ENCODE measurements around the gene TUBA3E. TPM values are rescaled to one million over a fixed set of nuclear protein-coding genes. Genes with fewer than 3 reads are reported as not detected.
A peak's percentile ranks its signal among the peaks of the same experiment; 100 is the strongest.
"Not testable (repeated sequence)": the region's sequence is repeated elsewhere in the genome, so short reads cannot be mapped to it uniquely, and the experiment has no call there.

TUBA3E gene
- not detected for total RNA-seq

GRCh38 chr2:130198343-130198742, at the start of gene TUBA3E:
Gene TUBA3E, minus strand, starts transcription at chr2:130198439. Its CDS starts 79 bp downstream, at chr2:130198360.
- Mint-ChIP-seq H3K4me3 (no peak within 1 kb of the TSS), H3K36me3 (no peaks in the 10 kb centered on the region), H3K27me3 (no peaks in the 10 kb centered on the region), H3K9me3 (no peaks in the 10 kb centered on the region), H3K4me1 (no peaks in the 10 kb centered on the region), H3K27ac (no peak within 1 kb of the TSS)
- ATAC-seq (ENCODE audit: low read depth) (no peak), DNase-seq (no peak)
- POLR2A ChIA-PET, result no interaction called here

DNA sequence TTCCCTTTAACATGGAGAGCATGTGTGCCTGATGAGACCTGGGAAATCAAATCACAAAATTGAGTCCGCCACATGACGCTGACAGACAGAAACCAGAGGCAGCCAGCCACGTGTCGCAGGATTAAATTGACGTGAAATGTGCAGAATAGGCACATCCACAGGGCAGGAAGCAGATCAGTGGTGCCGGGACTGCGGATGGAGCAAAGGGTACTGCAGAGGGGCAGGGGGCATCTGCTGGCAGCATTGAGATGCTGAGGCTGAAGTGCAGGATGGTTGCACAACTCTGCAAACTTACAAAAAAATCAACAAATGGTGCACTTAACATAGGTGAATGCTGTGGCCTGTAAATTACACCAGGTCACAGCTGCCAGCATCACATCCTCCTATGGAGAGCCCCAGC, 48.2 kb upstream of the TUBA3E start:
- Mint-ChIP-seq H3K27me3 (peaks cover 34% of the 10 kb centered on the region), H3K9me3 (no peaks in the 10 kb centered on the region), H3K27ac (no peak overlapping the region), H3K36me3 (no peaks in the 10 kb centered on the region), H3K4me1 (no peaks in the 10 kb centered on the region), H3K4me3 (no peak overlapping the region)
- no peak for DNase-seq
- no peak for ATAC-seq (ENCODE audit: low read depth)
- POLR2A ChIA-PET, result no interaction called here

DNA sequence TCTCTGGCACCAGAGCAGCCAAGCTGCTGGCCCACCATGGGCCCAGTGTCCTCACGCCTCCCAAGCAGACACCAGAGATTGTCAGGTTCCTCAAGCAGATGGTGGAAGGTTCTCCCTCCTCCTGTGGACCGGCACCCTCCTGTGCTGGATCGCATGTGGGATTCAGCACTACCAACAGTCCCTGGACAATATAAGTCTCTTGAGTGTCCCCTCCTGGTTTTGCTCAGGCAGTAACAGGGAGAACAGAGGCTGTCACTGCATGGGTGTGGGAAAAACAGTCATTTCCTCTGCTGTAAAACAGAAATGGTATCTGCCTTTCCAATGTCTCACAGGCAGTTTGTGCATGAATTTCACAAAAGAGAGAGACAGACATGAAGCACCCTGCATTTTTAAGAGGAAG, 47.7 kb upstream of the TUBA3E start:
- Mint-ChIP-seq H3K27ac (no peak overlapping the region), H3K4me3 (no peak overlapping the region), H3K9me3 (no peaks in the 10 kb centered on the region), H3K4me1 (no peaks in the 10 kb centered on the region), H3K36me3 (no peaks in the 10 kb centered on the region), H3K27me3 (peaks cover 34% of the 10 kb centered on the region)
- DNase-seq (no peak), ATAC-seq (ENCODE audit: low read depth) (no peak)
- POLR2A ChIA-PET, result no interaction called here

DNA sequence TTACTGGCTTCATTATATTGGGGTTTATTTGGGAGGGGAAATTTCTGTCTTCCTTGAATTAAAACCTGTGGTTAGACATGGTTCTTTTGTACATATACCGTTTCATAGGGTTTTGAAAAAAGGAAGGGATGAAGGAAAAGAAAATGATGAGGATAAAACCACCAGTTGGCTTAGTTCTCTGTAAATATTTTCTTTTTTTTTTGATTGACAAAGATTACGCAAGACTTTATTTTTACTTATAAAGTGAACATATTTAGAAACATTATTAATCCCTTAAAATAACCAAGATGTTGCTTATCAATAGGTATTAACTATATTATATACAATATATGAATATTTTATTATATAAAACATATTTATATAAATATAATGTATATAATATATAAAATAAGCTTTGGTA, 45.1 kb upstream of the TUBA3E start:
- ATAC-seq (ENCODE audit: low read depth) (no peak), DNase-seq (no peak)
- H3K4me1 Mint-ChIP-seq, result no peaks in the 10 kb centered on the region
- no peak overlapping the region for H3K4me3 Mint-ChIP-seq
- peaks cover 26% of the 10 kb centered on the region for H3K27me3 Mint-ChIP-seq
- H3K27ac Mint-ChIP-seq, result no peak overlapping the region
- no peaks in the 10 kb centered on the region for H3K9me3 Mint-ChIP-seq
- H3K36me3 Mint-ChIP-seq, result no peaks in the 10 kb centered on the region
- POLR2A ChIA-PET, result no interaction called here

GRCh38 chr2:130241041-130241707, 42.9 kb upstream of the TUBA3E start:
- H3K27me3 Mint-ChIP-seq, result peaks cover 26% of the 10 kb centered on the region
- no peaks in the 10 kb centered on the region for H3K36me3 Mint-ChIP-seq
- DNase-seq, result no peak
- no peaks in the 10 kb centered on the region for H3K9me3 Mint-ChIP-seq
- POLR2A ChIA-PET, result no interaction called here
- no peak overlapping the region for H3K27ac Mint-ChIP-seq
- no peaks in the 10 kb centered on the region for H3K4me1 Mint-ChIP-seq
- no peak overlapping the region for H3K4me3 Mint-ChIP-seq
- no peak for ATAC-seq (ENCODE audit: low read depth)

DNA sequence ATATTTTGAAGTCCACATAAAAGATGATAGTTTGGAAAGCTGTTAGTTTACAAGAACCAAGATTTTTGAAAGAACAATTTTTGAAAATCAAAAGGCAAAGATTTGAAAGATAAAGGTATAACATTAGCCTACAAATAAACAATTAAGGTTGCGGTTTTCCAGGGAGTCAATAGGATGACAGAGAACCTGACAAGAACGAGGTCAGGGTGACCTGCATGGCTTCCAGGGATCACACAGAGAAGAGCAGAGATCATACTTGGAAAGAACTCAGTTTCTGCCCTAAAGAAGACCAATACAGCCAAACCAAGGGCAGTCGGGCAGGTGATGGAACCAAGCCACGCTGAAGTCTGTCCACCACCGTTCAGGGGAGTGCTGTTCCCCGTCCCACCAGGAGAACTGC, 41.3 kb upstream of the TUBA3E start:
- H3K9me3 Mint-ChIP-seq; H3K27ac Mint-ChIP-seq; H3K4me1 Mint-ChIP-seq; ATAC-seq (ENCODE audit: low read depth); H3K36me3 Mint-ChIP-seq; H3K4me3 Mint-ChIP-seq; POLR2A ChIA-PET; DNase-seq: not testable (repeated sequence)
- H3K27me3 Mint-ChIP-seq, result peaks cover 23% of the 10 kb centered on the region

GRCh38 chr2:130233066-130233465, 34.8 kb upstream of the TUBA3E start:
- ATAC-seq (ENCODE audit: low read depth); H3K4me3 Mint-ChIP-seq; H3K9me3 Mint-ChIP-seq; H3K27ac Mint-ChIP-seq; POLR2A ChIA-PET; H3K36me3 Mint-ChIP-seq; DNase-seq; H3K4me1 Mint-ChIP-seq: not testable (repeated sequence)
- peaks cover 12% of the 10 kb centered on the region for H3K27me3 Mint-ChIP-seq

DNA sequence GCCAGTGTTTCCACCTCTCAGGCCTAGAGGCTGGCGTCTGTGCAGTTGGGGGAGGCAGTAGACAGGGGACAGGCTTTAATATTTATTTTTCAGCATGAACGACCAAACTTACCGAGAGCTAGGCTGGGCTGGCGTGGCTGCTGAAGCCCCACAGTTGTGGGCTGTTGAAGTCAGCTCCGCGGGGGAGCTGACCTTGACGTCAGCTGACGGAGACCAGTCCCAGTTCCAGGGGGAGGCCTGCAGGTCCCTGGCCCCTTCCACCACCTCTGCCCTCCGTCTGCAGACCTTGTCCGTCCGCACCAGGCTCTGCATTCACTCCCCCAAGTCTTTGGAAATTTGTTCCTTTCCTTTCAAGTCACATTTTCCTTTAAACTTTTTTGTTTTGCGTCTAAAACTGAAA, 33.4 kb upstream of the TUBA3E start:
- Mint-ChIP-seq H3K36me3 (no peaks in the 10 kb centered on the region), H3K4me1 (no peaks in the 10 kb centered on the region), H3K9me3 (peaks cover 1% of the 10 kb centered on the region), H3K27me3 (peaks cover 5% of the 10 kb centered on the region), H3K4me3 (no peak overlapping the region), H3K27ac (no peak overlapping the region)
- ATAC-seq (ENCODE audit: low read depth) (no peak), DNase-seq (no peak)
- POLR2A ChIA-PET, result no interaction called here

DNA sequence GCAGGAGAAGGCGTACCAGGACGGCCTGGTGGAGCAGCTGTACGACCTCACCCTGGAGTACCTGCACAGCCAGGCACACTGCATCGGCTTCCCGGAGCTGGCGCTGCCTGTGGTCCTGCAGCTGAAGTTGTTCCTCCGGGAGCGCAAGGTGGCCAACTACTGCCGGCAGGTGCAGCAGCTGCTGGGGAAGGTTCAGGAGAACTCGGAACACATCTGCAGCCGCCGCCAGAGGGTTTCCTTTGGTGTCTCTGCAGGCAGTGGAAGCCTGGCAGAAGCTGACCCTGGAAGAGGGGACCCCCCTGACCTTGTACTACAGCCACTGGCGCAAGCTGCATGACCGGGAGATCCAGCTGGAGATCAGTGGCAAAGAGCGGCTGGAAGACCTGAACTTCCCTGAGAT, 32.7 kb upstream of the TUBA3E start:
- POLR2A ChIA-PET; H3K4me1 Mint-ChIP-seq; H3K36me3 Mint-ChIP-seq; H3K4me3 Mint-ChIP-seq; H3K27ac Mint-ChIP-seq; DNase-seq; H3K9me3 Mint-ChIP-seq; H3K27me3 Mint-ChIP-seq; ATAC-seq (ENCODE audit: low read depth): not testable (repeated sequence)

GRCh38 chr2:130230376-130230775, 32.1 kb upstream of the TUBA3E start:
- H3K4me3 Mint-ChIP-seq; H3K36me3 Mint-ChIP-seq; H3K27me3 Mint-ChIP-seq; H3K9me3 Mint-ChIP-seq; ATAC-seq (ENCODE audit: low read depth); H3K4me1 Mint-ChIP-seq; DNase-seq; POLR2A ChIA-PET; H3K27ac Mint-ChIP-seq: not testable (repeated sequence)

DNA sequence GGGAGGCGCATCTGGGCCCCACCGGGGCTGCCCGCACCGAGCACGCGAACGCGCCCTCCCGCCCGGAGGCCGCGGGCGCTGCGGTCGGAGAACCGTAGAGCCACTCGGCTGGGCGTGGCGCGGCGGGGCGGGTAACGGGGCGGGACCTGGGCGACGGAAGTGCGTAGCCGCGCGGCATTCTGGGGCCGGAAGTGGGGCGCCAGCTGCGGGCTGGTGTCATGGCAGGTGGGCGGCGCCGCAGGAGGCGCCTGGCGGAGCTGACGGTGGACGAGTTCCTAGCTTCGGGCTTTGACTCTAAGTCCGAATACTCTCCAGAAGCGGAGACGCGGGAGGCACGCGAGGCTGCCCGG, 30.9 kb upstream of the TUBA3E start:
- POLR2A ChIA-PET; H3K9me3 Mint-ChIP-seq; H3K27me3 Mint-ChIP-seq; ATAC-seq (ENCODE audit: low read depth); H3K4me3 Mint-ChIP-seq; H3K36me3 Mint-ChIP-seq; H3K27ac Mint-ChIP-seq; H3K4me1 Mint-ChIP-seq: not testable (repeated sequence)
- peak; percentile 53 for DNase-seq

DNA sequence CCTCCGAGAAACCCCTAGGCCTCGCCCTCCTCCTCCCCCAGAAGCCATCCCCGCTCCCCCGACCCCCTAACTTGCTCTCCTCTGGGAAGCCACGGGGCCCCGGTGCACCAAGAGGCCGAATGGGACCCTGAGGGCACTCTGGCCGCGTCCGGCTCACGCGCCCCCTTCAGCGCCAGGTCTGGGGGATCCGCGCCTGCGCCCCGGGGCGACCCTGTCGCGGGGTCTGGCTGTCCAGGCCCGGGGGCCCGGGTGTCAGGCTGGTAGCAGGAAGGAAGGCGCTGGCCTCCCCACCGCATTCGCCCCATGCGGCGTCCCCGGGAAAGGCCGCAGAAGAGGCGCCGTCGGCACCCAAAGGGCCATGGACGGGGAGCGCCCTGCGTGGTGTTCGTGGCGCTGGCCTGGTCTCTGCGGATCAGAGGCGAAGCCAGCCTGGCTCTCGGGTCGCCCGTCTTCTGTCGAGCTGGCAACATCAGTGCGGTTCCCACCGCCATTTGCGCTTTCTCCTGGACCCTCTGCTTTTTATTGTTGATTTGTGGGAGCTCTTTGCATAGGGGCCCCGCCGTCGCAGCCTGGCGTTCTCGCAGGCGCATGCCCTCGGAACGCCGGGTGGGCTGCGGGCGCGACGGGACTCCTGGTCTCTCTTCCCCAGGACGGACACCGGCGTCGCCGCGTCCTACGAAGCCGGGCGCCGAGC, 30.4 kb upstream of the TUBA3E start:
- DNase-seq; ATAC-seq (ENCODE audit: low read depth); H3K4me1 Mint-ChIP-seq; POLR2A ChIA-PET; H3K4me3 Mint-ChIP-seq; H3K27me3 Mint-ChIP-seq; H3K9me3 Mint-ChIP-seq; H3K27ac Mint-ChIP-seq; H3K36me3 Mint-ChIP-seq: not testable (repeated sequence)

DNA sequence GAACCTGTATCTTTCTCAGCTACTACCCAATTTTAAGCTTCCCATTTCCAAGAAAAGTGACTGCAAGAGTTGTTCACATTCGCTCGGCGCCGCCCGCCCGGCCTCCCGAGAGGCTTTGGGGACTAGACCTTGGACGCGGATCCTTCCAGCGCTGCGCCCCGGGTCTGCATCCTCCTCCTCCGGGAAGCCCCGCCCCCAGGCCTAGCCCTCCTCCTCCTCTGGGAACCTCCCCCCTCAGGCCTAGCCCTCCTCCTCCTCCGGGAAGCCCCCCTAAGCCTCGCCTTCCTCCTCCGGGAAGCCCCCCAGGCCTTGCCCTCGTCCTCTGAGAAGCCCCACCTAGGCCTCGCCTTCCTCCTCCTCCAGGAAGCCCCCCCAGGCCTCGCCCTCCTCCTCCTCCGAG, 29.8 kb upstream of the TUBA3E start:
- DNase-seq; H3K27ac Mint-ChIP-seq; POLR2A ChIA-PET; H3K27me3 Mint-ChIP-seq; H3K4me3 Mint-ChIP-seq; H3K9me3 Mint-ChIP-seq; H3K4me1 Mint-ChIP-seq; ATAC-seq (ENCODE audit: low read depth); H3K36me3 Mint-ChIP-seq: not testable (repeated sequence)

DNA sequence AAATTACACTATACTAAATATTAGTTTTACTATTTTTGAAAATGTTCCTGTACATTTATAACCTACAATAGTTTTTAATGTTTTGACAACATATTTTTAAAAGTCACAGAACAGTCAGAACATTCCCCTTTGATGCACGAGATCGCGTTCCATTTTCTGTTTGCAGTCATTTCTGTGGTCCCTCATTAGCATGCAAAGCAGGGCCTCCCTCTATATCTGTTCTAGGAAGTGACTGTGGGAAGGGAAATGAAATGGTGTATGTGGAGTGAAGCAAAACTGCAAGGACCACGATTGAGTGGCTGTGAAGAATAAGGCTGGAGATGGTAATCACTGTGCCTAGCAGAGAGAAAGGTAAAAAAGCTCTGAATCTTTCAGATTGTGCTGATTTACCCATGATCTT, 24.3 kb upstream of the TUBA3E start:
- peaks cover 17% of the 10 kb centered on the region for H3K27me3 Mint-ChIP-seq
- POLR2A ChIA-PET; H3K4me3 Mint-ChIP-seq; DNase-seq; H3K9me3 Mint-ChIP-seq; H3K36me3 Mint-ChIP-seq; H3K27ac Mint-ChIP-seq; H3K4me1 Mint-ChIP-seq; ATAC-seq (ENCODE audit: low read depth): not testable (repeated sequence)
